HG02759 (cell line): ENCODE data around the gene MGME1.

Source experiments
- ATAC-seq: cut with Tn5 transposase; IDR thresholded peaks from one replicate; pipeline ENCODE4 v1.9.1; 2021; ENCODE audit warnings: mild to moderate bottlenecking, moderate library complexity; ENCODE audit not compliant: unreplicated experiment

Gene MGME1

GRCh38 chr20:17940224-17940971 is 28.4 kb upstream of the MGME1 start:
- no peak for ATAC-seq

GRCh38 chr20:17941087-17941825 is 27.6 kb upstream of the MGME1 start:
- no peak for ATAC-seq

- no peak for ATAC-seq
These were observed 27.0 kb upstream of the MGME1 start for GRCh38 chr20:17941826-17942196.

GRCh38 chr20:17943343-17943742 is 25.5 kb upstream of the MGME1 start:
- ATAC-seq: peak; percentile 68

GRCh38 chr20:17944854-17945474 is 23.9 kb upstream of the MGME1 start:
- ATAC-seq: no peak

- ATAC-seq: no peak
These were observed 22.8 kb upstream of the MGME1 start for GRCh38 chr20:17946040-17946439.

GRCh38 chr20:17946572-17947473 is 22.0 kb upstream of the MGME1 start:
- ATAC-seq: no peak

- no peak for ATAC-seq
These were observed 21.4 kb upstream of the MGME1 start for GRCh38 chr20:17947474-17947815.

- ATAC-seq: no peak
These were observed 20.4 kb upstream of the MGME1 start for GRCh38 chr20:17948442-17948841.

GRCh38 chr20:17949899-17950298 is 18.9 kb upstream of the MGME1 start:
- ATAC-seq: no peak

GRCh38 chr20:17950670-17951069 is 18.1 kb upstream of the MGME1 start:
- no peak for ATAC-seq

- ATAC-seq: no peak
These were observed 17.5 kb upstream of the MGME1 start for GRCh38 chr20:17951323-17951722.

- ATAC-seq: no peak
These were observed 15.8 kb upstream of the MGME1 start for GRCh38 chr20:17952692-17953684.

GRCh38 chr20:17953935-17954334 is 14.9 kb upstream of the MGME1 start:
- no peak for ATAC-seq

GRCh38 chr20:17955302-17955701 is 13.5 kb upstream of the MGME1 start:
- ATAC-seq: no peak

- ATAC-seq: no peak
These were observed 12.6 kb upstream of the MGME1 start for GRCh38 chr20:17956099-17956685.

GRCh38 chr20:17957505-17958363 is 11.1 kb upstream of the MGME1 start:
- ATAC-seq: no peak

- ATAC-seq: no peak
These were observed 10.2 kb upstream of the MGME1 start for GRCh38 chr20:17958373-17959256.
